H54 (cell line): ENCODE measurements around the gene ZNF8.

Source experiments
- DNase-seq: peaks from one replicate; pipeline ENCODE4 v3.0.0; 2011; ENCODE audit warnings: low spot score, mixed read lengths; ENCODE audit not compliant: insufficient read length
- FAIRE-seq: peaks from 3 replicates; lab custom pipeline; 2011; peaks lifted over from hg19 to GRCh38; lab: Jason Lieb, UNC
- POLR2A ChIP-seq: IDR thresholded peaks from 2 replicates; pipeline ENCODE4 v1.6.1; 2011; ENCODE audit warnings: low read depth, mild to moderate bottlenecking, low read length

ZNF8 gene

DNA sequence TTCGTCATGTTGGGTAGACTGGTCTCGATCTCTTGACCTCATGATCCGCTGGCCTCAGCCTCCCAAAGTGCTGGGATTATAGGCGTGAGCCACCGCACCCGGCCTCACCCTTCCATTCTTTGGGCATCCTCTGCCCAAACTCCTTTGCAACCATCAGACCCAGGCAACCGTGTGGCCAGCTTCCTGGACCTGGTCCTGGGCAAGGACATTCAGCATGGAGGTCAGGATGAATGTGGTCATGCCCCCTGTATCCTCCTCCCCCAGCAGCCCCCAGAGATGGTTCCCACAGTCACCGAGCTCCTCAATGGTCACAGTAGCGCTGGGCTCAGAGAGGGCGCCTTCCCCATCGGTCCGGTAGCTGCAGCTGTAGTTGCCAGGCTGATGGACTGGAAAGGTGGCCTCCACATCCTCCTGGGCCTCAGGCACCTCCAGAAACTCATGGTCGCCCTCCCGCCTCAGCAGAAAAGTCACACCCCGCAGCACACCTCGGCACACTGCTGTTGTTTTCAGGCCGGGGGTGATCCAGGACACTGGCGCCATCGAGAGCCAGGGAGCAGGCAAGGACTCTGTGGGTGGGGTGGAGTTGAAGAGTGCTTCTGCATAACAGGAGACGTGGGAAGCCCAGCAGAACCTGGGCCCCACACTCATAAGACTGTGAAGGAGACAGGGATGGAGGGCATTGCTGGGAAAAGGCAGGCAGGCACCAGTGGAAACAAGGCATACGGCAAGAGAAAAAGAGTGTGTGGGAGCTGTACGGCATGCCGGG is 73.4 kb downstream of the ZNF8 start:
- FAIRE-seq = no peak
- no peak for DNase-seq
- TF ChIP-seq POLR2A = no peak
